Ovary (tissue), 9 donors: ENCODE measurements around the gene E2F2. TPM values are rescaled to one million over a fixed set of nuclear protein-coding genes. Genes with fewer than 3 reads are reported as not detected.
"Not testable (repeated sequence)": the region's sequence is repeated elsewhere in the genome, so short reads cannot be mapped to it uniquely, and the experiment has no call there.

Source experiments
- DNase-seq, 5 donors: peaks; one replicate each; pipeline ENCODE4 v3.0.0-alpha.2; 2019 to 2020
- H3K27ac ChIP-seq, 2 donors: fragments of 200-600 bp; one replicate each; pipeline versions ENCODE4 v1.5.1 to v1.8.0; 2019 to 2022
- H3K27me3 ChIP-seq: fragments of 200-600 bp; one replicate; pipeline ENCODE4 v1.8.0; 2022
- H3K36me3 ChIP-seq: fragments of 200-600 bp; sonication (generic); one replicate; pipeline ENCODE4 v1.5.1; 2019
- H3K4me1 ChIP-seq: one replicate; pipeline ENCODE4 v1.8.1; 2013; ENCODE audit warnings: mild to moderate bottlenecking, moderate library complexity; ENCODE audit not compliant: insufficient read depth
- H3K4me3 ChIP-seq: fragments of 200-600 bp; sonication (generic); one replicate; pipeline ENCODE4 v1.5.1; 2017
- H3K9me3 ChIP-seq, 2 donors: fragments of 200-600 bp in 1 of 2; sonication (generic) in 1 of 2; one replicate each; pipeline versions ENCODE4 v1.5.1 to v1.8.1; 2013 to 2019; ENCODE audit warnings: mild to moderate bottlenecking in 1 of 2, moderate library complexity in 1 of 2
- EP300 ChIP-seq: sonication (generic); formaldehyde crosslinking; IDR thresholded peaks from one replicate; pipeline ENCODE4 v1.6.1; 2017; ENCODE audit warnings: antibody characterized with exemption
- POLR2A ChIP-seq: fragments of 450-650 bp; IDR thresholded peaks from one replicate; pipeline ENCODE4 v1.6.1; 2017; ENCODE audit warnings: antibody characterized with exemption, mild to moderate bottlenecking, moderate library complexity
- WGBS, 3 donors: extraction: QIAGEN DNeasy Blood & Tissue Kit in 1 of 3; methylation state at CpG; one replicate each; pipeline versions ENCODE4 v1.1.5 to v1.1.7; 2013 to 2017; 5-methylcytosine and 5-hydroxymethylcytosine counted together
- intact Hi-C, 4 donors: fragments of 100-400 bp; cut with DNase I; formaldehyde crosslinking; loops; one replicate each; pipeline versions ENCODE4 v1.11.0 to v1.15.1; 2022 to 2023
- polyA plus RNA-seq, 2 donors: library from polyadenylated mRNA; stranded (reverse); fragments of 200-250 nt in 1 of 2; fragments of 350-450 nt in 1 of 2; fragmentation: Illumina TruSeq in 1 of 2; extraction: RNeasy Lipid Tissue Mini Kit (QIAGEN cat#74804) in 1 of 2; gene quantifications; one replicate each; pipeline ENCODE4 v1.2.3, GENCODE V29; 2013 to 2014
- total RNA-seq, 7 donors: library from RNA; depleted of rRNA in 2 of 7; stranded (reverse); fragments of >200 nt in 2 of 7; fragmentation: NEBNext Ultra II Directional in 3 of 7; extraction: Animal tissue kit (Norgen Biotek cat#: 25700) in 3 of 7; gene quantifications; one replicate each; pipeline versions ENCODE4 v1.1.0 to v1.2.4, GENCODE V29; 2016 to 2023
- TF ChIP-seq, protein P1 (sequence below), 3 donors: fragments of 450-650 bp in 2 of 3; fragments of 200-600 bp in 1 of 3; IDR thresholded peaks; one replicate each; pipeline versions ENCODE4 v1.5.1 to v1.8.0; 2016 to 2022; ENCODE audit warnings: antibody characterized with exemption in 3 of 3, mild to moderate bottlenecking in 1 of 3
- donor health status: DM: no; HTN: no; CAD: no; lungs with moderate emphysema.
- donor health status: DM: no; HTN: no; CAD: no.
- donor health status: Bipolar disorder and iron deficiency.
- donor health status: DM: yes; HTN: yes; CAD: no.
- donor health status: DM: no; HTN: no; CAD: no.
- donor health status: DM: yes; HTN: yes; CAD: no.

E2F2 gene
- total and polyA plus RNA-seq, 9 donors = under 0.01 to 1.1 (median 0.15) TPM; not detected in 2

DNA sequence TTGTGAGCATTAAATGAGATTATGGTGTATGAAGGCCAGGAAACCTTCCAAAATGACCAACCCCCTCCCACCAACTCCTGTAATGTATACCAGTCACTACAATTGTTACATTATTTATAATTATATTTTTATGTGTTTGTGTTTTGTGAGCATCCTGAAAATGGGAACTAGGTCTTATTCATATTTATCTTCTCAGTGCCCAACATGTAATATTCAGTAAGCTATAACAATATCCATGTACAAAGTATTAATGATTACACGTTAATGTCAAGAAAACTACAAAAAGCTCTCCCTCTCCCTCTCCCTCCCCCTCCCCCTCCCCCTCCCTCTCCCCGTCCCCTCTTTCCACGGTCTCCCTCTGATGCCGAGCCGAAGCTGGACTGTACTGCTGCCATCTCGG is 28.1 kb downstream of the E2F2 start:
- H3K4me1 ChIP-seq = no peaks in the 10 kb centered on the region
- H3K27me3 ChIP-seq = no peaks in the 10 kb centered on the region
- H3K36me3 ChIP-seq = no peaks in the 10 kb centered on the region
- TF ChIP-seq POLR2A (no peak), EP300 (no peak)
- TF ChIP-seq, protein P1, sequence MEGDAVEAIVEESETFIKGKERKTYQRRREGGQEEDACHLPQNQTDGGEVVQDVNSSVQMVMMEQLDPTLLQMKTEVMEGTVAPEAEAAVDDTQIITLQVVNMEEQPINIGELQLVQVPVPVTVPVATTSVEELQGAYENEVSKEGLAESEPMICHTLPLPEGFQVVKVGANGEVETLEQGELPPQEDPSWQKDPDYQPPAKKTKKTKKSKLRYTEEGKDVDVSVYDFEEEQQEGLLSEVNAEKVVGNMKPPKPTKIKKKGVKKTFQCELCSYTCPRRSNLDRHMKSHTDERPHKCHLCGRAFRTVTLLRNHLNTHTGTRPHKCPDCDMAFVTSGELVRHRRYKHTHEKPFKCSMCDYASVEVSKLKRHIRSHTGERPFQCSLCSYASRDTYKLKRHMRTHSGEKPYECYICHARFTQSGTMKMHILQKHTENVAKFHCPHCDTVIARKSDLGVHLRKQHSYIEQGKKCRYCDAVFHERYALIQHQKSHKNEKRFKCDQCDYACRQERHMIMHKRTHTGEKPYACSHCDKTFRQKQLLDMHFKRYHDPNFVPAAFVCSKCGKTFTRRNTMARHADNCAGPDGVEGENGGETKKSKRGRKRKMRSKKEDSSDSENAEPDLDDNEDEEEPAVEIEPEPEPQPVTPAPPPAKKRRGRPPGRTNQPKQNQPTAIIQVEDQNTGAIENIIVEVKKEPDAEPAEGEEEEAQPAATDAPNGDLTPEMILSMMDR (IDR thresholded peaks at IDR 0.05) = no peak
- no peak overlapping the region for H3K4me3 ChIP-seq
- no peaks in the 10 kb centered on the region for H3K9me3 ChIP-seq
- 41 to 74% (median 68%) methylated on average over 6 of the region's 6 CpGs for WGBS, 3 donors
- no peak overlapping the region for H3K27ac ChIP-seq
- intact Hi-C loops = no loop called here
- DNase-seq = no peak

DNA sequence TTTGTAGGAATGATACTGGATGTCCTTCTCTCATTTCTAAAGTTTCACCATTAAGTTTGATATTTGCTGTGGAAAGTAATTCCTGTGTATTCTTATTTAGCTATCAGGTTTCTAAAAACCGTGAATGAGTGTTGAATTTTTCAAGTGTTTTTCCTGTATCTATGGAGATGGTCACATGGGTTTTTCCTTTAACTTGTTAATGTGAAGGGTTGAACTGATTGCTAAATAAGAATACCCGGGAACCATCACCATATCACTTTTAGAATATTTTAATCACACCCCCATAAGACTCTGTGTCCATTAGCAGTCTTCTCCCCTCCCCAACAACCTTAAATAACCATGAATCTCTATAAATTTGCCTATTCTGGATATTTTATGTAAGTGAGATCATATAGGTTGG is 30.6 kb downstream of the E2F2 start:
- no peaks in the 10 kb centered on the region for H3K36me3 ChIP-seq
- DNase-seq = no peak
- H3K4me3 ChIP-seq = no peak overlapping the region
- TF ChIP-seq POLR2A (no peak), EP300 (no peak)
- TF ChIP-seq, protein P1 (IDR thresholded peaks at IDR 0.05) = no peak
- no peaks in the 10 kb centered on the region for H3K4me1 ChIP-seq
- no peaks in the 10 kb centered on the region for H3K9me3 ChIP-seq
- H3K27me3 ChIP-seq = no peaks in the 10 kb centered on the region
- intact Hi-C loops = no loop called here
- 22 to 31% (median 30%) methylated on average over 2 of the region's 2 CpGs for WGBS, 3 donors
- no peak overlapping the region for H3K27ac ChIP-seq

DNA sequence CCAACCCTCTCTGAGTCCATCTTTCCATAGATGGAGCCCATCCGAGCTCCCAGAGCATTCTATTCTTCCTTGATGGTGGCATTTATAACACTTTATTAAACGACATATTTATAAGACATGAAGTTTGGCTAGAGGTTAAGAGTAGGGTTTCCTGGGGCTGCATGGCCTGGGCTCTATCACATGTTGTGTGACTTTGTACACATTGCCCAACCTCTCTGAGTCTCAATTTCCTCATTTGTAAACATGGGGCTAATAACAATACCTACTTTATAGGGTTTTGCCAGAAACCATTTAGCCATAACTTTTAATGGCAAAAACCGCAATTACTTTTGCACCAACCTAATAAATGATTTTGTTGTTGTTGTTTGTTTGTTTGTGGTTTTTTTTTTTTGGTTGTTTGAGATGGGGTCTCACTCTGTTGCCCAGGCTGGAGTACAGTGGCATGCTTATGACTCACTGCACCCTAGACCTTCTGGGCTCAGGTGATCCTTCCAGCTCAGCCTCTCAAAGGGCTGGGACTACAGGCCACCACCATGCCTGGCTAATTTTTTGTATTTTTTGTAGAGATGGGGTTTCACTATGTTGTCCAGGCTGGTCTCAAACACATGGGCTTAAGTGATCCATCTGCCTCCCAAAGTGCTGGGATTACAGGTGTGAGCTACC is 33.1 kb downstream of the E2F2 start:
- DNase-seq = no peak
- H3K27me3 ChIP-seq = no peaks in the 10 kb centered on the region
- WGBS, 3 donors = 82 to 86% (median 84%) methylated on average over 3 of the region's 3 CpGs
- no peaks in the 10 kb centered on the region for H3K9me3 ChIP-seq
- H3K4me3 ChIP-seq = no peak overlapping the region
- H3K27ac ChIP-seq = no peak overlapping the region
- no peaks in the 10 kb centered on the region for H3K36me3 ChIP-seq
- intact Hi-C loops = no loop called here
- TF ChIP-seq, protein P1 (IDR thresholded peaks at IDR 0.05) = no peak
- TF ChIP-seq POLR2A (no peak), EP300 (no peak)
- H3K4me1 ChIP-seq = no peaks in the 10 kb centered on the region

DNA sequence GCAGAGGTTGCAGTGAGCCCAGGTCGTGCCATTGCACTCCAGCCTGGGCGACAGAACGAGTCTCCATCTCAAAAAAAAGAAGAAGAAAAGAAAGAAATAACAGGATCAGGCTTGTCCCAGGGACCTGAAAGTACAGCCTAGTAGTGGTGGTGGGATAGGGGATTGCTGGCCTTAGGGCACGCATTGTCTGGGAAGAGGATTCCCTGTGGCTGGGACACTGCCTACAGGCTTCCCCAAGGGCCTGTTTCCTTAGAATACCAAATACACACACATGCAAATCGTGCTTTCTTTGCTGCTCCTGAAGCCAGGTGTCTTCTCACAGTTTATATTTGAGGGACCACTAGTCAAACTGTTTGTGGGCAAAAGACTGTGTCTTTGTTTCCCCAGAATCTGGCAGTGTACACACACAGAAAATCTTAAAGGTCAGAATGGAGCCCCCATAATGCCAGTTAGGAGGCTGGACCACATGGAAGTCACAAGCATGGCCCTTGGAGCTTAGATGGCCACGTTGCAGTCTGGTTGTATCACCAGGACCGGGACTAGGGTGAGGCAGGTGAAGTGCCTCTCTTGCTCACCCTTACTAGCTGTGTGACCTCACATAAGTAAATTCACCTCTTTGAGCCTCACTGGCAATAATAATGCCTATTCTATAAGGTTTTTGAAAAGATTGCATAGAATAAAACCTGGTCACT is 34.4 kb downstream of the E2F2 start:
- intact Hi-C loops = no loop called here
- H3K4me1 ChIP-seq = no peaks in the 10 kb centered on the region
- H3K4me3 ChIP-seq = no peak overlapping the region
- no peaks in the 10 kb centered on the region for H3K27me3 ChIP-seq
- no peak overlapping the region for H3K27ac ChIP-seq
- DNase-seq = no peak
- H3K9me3 ChIP-seq = no peaks in the 10 kb centered on the region
- H3K36me3 ChIP-seq = no peaks in the 10 kb centered on the region
- TF ChIP-seq, protein P1 (IDR thresholded peaks at IDR 0.05) = no peak
- TF ChIP-seq EP300 (no peak), POLR2A (no peak)
- WGBS, 3 donors = 73 to 79% (median 74%) methylated on average over 7 of the region's 7 CpGs

DNA sequence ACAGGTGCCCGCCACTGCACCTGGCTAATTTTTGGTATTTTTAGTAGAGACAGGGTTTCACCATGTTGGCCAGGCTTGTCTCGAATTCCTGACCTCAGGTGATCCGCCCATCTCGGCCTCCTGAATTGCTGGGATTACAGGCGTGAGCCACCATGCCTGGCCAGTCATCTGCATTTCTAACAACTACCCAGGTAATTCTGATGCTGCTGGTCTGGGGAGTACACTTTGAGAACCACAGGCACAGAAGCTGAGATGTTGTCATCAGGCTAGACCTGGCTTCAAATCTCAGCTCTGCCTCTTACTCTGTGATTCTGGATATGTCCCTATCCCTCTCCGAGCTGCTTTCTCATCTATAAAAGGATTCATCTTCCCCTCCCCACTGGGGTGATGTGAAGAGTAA is 36.2 kb downstream of the E2F2 start:
- H3K27ac ChIP-seq, intact Hi-C loops, H3K9me3 ChIP-seq, H3K36me3 ChIP-seq, H3K4me1 ChIP-seq, H3K27me3 ChIP-seq, DNase-seq, H3K4me3 ChIP-seq: not testable (repeated sequence)
- WGBS, 3 donors = 88 to 91% (median 88%) methylated on average over 6 of the region's 6 CpGs

DNA sequence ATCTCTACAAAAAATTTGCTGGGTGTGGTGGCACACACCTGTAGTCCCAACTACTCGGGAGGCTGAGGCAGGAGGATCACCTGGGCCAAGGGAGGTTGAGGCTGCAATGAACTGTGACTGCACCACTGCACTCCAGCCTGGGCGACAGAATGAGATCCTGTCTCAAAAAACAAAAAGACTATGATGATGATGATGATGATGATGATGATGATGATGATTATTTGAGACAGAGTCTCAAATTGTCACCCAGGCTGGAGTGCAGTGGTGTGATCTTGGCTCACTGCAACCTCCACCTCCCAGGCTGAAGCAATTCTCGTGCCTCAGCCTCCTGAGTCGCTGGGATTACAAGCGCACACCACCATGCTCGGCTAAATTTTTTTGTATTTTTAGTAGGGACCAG is 38.3 kb downstream of the E2F2 start:
- H3K4me3 ChIP-seq, H3K9me3 ChIP-seq, H3K36me3 ChIP-seq, H3K27ac ChIP-seq, DNase-seq, H3K27me3 ChIP-seq, intact Hi-C loops, H3K4me1 ChIP-seq: not testable (repeated sequence)
- 90 to 94% (median 91%) methylated on average over 6 of the region's 6 CpGs for WGBS, 3 donors
